HG02943 (cell line): Measurements from ENCODE around the gene DLGAP4.

ENCODE experiments used
- ATAC-seq: cut with Tn5 transposase; IDR thresholded peaks from one replicate; pipeline ENCODE4 v1.9.1; 2021; ENCODE audit warnings: mild to moderate bottlenecking, low read depth, moderate library complexity; ENCODE audit not compliant: unreplicated experiment

Gene DLGAP4

GRCh38 chr20:36305602-36306551 is at the start of gene DLGAP4:
DLGAP4 (plus strand) TSS chr20:36306339; CDS start chr20:36431718, 125,379 bp downstream.
- no peak for ATAC-seq

GRCh38 chr20:36259177-36260061 is 46.7 kb upstream of the DLGAP4 start:
- no peak for ATAC-seq

DNA sequence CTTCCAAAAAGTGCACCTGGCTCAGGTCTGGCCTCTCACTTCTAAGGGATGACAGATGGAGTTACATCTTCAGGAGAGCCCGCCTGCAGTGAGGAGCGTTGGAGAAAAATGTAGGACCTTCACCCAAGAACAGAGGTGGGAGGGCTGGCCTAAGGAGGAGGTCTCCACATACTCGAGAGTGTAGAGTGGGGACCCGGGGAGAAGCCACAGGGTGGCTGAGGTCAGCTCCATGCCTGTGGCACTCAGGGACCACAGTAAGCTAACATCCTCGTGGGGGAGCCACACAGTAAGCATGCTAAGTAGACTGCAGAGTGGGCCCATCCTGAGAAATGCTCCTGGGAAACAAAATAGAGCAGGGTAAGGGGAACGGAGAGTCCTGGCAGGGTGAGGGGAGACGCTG is 45.8 kb upstream of the DLGAP4 start:
- ATAC-seq, result no peak

- ATAC-seq, result no peak
These were observed 44.6 kb upstream of the DLGAP4 start for GRCh38 chr20:36261389-36262105.

- no peak for ATAC-seq
These were observed 43.7 kb upstream of the DLGAP4 start for GRCh38 chr20:36262440-36262839.

DNA sequence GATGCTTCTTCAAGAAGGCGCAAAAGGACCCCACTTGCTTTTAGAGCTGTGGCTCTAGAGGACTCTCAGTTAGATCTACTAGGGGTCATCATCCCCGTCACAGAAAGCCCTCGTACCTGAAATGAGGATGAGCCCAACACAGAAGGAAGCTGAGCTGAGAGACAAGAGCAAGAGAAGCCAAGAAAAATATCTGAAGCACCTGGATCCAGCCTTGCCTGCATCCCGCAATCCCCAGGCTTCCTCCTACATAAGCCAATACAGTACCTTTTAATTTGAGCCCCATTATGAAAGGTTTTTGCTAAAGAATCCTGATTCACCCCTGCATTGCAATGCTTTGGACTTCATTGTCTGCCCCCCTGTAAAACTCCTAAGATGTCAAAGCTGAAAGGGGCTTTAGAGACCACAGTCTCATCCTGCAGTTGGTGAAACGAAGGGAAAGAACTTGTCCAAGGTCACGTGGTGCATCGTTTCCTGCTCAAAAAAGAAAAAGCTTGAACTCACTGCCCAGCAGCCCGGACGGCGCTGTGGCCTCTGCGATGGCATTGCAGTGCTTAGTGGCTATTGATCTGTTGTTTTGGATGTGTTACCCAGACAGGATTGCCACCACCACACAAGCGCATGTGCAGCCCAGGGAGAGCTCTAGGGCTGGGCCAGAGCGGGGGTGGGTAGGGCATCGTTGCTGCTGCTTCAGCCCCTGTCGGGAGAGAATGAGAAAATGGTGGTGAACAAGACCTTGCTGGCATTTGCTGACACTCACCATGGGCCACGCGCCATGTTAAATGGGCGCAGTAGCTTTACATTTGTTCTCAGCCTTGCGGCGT is 41.5 kb upstream of the DLGAP4 start:
- no peak for ATAC-seq

DNA sequence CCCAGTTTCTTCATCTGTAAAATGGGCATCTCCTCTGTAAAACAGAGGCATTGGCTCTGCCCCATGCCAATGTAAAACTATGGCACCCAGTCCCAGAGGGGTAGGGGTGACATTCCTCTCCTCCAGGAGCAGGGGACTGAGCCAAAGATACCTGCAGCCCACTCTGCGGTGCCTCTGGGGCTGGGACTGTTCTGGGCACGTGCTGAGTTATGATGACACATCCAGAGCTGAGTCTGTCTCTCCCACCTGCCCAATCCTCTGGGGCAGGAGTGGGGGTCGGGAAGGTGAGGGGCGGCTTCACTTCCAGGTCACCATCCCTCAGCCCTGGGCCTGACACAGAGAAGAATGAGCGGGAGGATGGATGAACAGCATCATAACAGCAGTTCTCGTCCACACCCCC is 40.0 kb upstream of the DLGAP4 start:
- no peak for ATAC-seq

- ATAC-seq, result no peak
These were observed 38.3 kb upstream of the DLGAP4 start for GRCh38 chr20:36267605-36268381.

- no peak for ATAC-seq
These were observed 37.4 kb upstream of the DLGAP4 start for GRCh38 chr20:36268440-36269342.

GRCh38 chr20:36269507-36269906 is 36.6 kb upstream of the DLGAP4 start:
- no peak for ATAC-seq

GRCh38 chr20:36270744-36271638 is 35.1 kb upstream of the DLGAP4 start:
- no peak for ATAC-seq

DNA sequence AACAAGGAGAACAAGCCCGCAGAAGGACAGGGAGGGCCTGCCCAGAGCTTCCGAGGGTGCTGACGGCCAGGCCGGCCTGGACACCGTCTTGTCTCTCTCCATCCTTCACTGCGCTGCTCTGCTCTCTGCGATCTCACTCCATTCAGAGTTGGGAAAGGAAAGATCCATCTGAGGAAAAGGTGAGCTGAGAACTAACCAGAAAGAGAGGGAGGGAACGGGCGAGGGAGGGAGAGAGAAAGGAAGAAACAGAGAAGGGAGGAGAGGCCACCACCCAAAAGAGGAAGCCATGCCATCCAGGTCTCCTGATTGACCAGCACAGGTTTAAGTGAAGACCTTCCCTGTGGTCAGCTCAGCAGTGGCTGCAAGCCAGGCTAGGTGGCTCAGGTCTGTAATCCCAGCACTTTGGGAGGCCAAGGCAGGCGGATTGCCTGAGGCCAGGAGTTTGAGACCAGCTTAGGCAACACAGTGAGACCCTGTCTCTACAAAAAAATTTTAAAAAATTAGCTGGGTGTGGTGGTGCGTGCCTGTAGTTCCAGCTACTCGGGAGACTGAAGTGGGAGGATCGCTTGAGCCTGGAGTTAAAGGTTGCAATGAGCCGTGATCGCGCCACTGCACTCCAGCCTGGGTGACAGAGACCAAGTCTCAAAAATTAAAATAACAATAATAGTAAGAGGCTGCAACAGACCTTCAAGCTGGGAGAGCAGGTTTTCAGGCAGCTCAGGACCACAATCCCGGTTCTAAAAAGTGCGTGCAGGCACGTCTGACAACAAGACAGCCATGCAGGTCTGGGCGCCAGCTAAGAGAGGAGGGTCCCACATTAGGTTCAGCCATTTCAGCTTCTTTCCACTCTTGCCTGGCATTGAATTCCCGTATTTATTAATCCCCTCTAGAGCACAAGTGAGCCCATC is 34.2 kb upstream of the DLGAP4 start:
- ATAC-seq, result no peak

GRCh38 chr20:36272547-36273220 is 33.5 kb upstream of the DLGAP4 start:
- ATAC-seq, result no peak

DNA sequence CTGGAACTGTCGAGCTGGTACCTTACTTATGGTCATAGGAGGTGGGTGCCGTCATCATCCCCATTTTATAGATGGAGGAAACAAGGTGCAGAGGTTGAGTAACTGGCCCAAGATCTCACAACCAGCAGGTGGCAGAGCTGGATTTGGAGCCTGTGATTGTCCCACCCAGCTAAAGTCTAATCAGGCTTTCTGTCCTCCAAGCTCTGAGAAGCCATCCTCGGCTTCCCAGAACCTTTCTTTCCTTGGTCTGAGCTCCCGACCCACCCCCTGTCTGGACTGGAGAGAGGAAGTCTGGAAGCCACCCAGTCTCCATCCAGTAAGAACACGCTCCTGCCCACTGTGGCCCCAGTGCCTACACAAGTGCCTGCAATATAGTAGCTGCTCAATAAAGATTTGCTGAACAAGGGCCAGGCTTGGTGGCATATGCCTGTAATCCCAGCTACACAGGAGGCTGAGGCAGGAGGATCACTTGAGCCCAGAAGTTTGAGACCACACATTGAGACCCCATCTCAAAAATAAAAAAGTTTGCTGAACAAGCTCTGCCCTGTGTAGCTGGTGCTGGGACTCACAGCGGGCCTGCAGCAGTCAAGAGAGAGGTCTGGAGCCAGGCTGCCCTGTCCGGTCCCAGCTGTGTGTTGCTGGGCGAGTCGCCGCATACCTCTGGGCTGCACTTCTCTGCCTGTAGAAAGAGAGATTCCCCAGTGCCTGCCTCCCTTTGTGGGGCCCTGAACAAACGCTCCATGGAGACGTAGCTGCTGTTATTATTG is 32.5 kb upstream of the DLGAP4 start:
- ATAC-seq, result no peak
